Uterus (tissue), 4 donors: ENCODE results near the gene MAPK8IP3. TPM values are rescaled to one million over a fixed set of nuclear protein-coding genes. Genes with fewer than 3 reads are reported as not detected.

ENCODE experiments used
- DNase-seq, 2 donors: peaks; one replicate each; pipeline ENCODE4 v3.0.0-alpha.2; 2019 to 2020
- H3K27ac ChIP-seq, 2 donors: fragments of 200-600 bp; sonication (generic); 1 replicate in 1 of 2; 2 replicates in 1 of 2; pipeline ENCODE4 v1.5.1; 2016 to 2018
- H3K27me3 ChIP-seq, 2 donors: fragments of 200-600 bp; sonication (generic); one replicate each; pipeline ENCODE4 v1.5.1; 2018 to 2019; ENCODE audit warnings: control low read depth in 1 of 2
- H3K36me3 ChIP-seq, 2 donors: fragments of 200-600 bp; sonication (generic); one replicate each; pipeline ENCODE4 v1.5.1; 2019; ENCODE audit warnings: control low read depth in 1 of 2
- H3K4me1 ChIP-seq, 2 donors: fragments of 200-600 bp; sonication (generic); one replicate each; pipeline ENCODE4 v1.5.1; 2018 to 2019; ENCODE audit warnings: control low read depth in 1 of 2
- H3K4me3 ChIP-seq, 2 donors: fragments of 200-600 bp; sonication (generic); 1 replicate in 1 of 2; 2 replicates in 1 of 2; pipeline ENCODE4 v1.5.1; 2018 to 2019; ENCODE audit warnings: mild to moderate bottlenecking in 1 of 2
- H3K9me3 ChIP-seq, 2 donors: fragments of 200-600 bp; sonication (generic); one replicate each; pipeline ENCODE4 v1.5.1; 2019; ENCODE audit warnings: control low read depth in 1 of 2
- CTCF ChIP-seq, 4 experiments: fragments of 200-600 bp in 2 of 4; fragments of 450-650 bp in 2 of 4; sonication (generic) in 2 of 4; IDR thresholded peaks; one replicate each; pipeline ENCODE4 v1.5.1; 2016 to 2019; ENCODE audit warnings: antibody characterized with exemption in 4 of 4, mild to moderate bottlenecking in 2 of 4, moderate library complexity in 1 of 4
- POLR2A ChIP-seq, 2 donors: fragments of 450-650 bp; IDR thresholded peaks; one replicate each; pipeline ENCODE4 v1.6.1; 2016; ENCODE audit warnings: antibody characterized with exemption in 2 of 2, mild to moderate bottlenecking in 1 of 2, moderate library complexity in 1 of 2
- intact Hi-C: fragments of 100-400 bp; cut with DNase I; formaldehyde crosslinking; loops from one replicate; pipeline ENCODE4 v1.15.1; 2023; ENCODE audit warnings: low total_unique reads
- total RNA-seq, 4 donors: library from RNA; depleted of rRNA in 3 of 4; stranded (reverse); fragments of >200 nt in 3 of 4; gene quantifications; one replicate each; pipeline versions ENCODE4 v1.1.0 to v1.2.4, GENCODE V29; 2014 to 2023
- donor health status: DM: yes; HTN: yes; CAD: no.

MAPK8IP3 gene
- total RNA-seq, 4 donors from 2014 or later, result 17.4 to 113 (median 77.8) TPM

GRCh38 chr16:1667916-1668315 lies 38.1 kb upstream of the MAPK8IP3 start:
- no peak overlapping the region for H3K4me3 ChIP-seq
- H3K9me3 ChIP-seq, result no peaks in the 10 kb centered on the region
- H3K27me3 ChIP-seq, result no peaks in the 10 kb centered on the region
- no peaks in the 10 kb centered on the region for H3K4me1 ChIP-seq
- intact Hi-C loops, result no loop called here
- H3K36me3 ChIP-seq, result no peaks in the 10 kb centered on the region
- no peak for TF ChIP-seq CTCF (IDR thresholded peaks at IDR 0.05)
- no peak for TF ChIP-seq POLR2A (IDR thresholded peaks at IDR 0.05)
- H3K27ac ChIP-seq, result no peak overlapping the region
- no peak for DNase-seq

GRCh38 chr16:1668612-1669319 lies 37.2 kb upstream of the MAPK8IP3 start:
- Histone ChIP-seq H3K27ac (no peak overlapping the region), H3K27me3 (no peaks in the 10 kb centered on the region), H3K9me3 (no peaks in the 10 kb centered on the region), H3K4me1 (no peaks in the 10 kb centered on the region), H3K4me3 (no peak overlapping the region), H3K36me3 (no peaks in the 10 kb centered on the region)
- TF ChIP-seq CTCF (IDR thresholded peaks at IDR 0.05) (no peak), POLR2A (IDR thresholded peaks at IDR 0.05) (no peak)
- intact Hi-C loops, result no loop called here
- DNase-seq, result no peak

- H3K9me3 ChIP-seq, result no peaks in the 10 kb centered on the region
- H3K27me3 ChIP-seq, result no peaks in the 10 kb centered on the region
- no peaks in the 10 kb centered on the region for H3K36me3 ChIP-seq
- no peak for DNase-seq
- no peak overlapping the region for H3K27ac ChIP-seq
- H3K4me1 ChIP-seq, result no peaks in the 10 kb centered on the region
- no peak overlapping the region for H3K4me3 ChIP-seq
- intact Hi-C loops, result no loop called here
- TF ChIP-seq POLR2A (IDR thresholded peaks at IDR 0.05) (no peak), CTCF (IDR thresholded peaks at IDR 0.05) (no peak)
Measured at GRCh38 chr16:1669698-1670097, 36.3 kb upstream of the MAPK8IP3 start.

GRCh38 chr16:1670371-1670770 lies 35.6 kb upstream of the MAPK8IP3 start:
- H3K9me3 ChIP-seq, result no peaks in the 10 kb centered on the region
- no peaks in the 10 kb centered on the region for H3K36me3 ChIP-seq
- no peak overlapping the region for H3K4me3 ChIP-seq
- intact Hi-C loops, result no loop called here
- no peak overlapping the region for H3K27ac ChIP-seq
- H3K4me1 ChIP-seq, result no peaks in the 10 kb centered on the region
- TF ChIP-seq POLR2A (IDR thresholded peaks at IDR 0.05), result no peak
- TF ChIP-seq CTCF (IDR thresholded peaks at IDR 0.05), result no peak
- DNase-seq, result no peak
- no peaks in the 10 kb centered on the region for H3K27me3 ChIP-seq

- Histone ChIP-seq H3K4me3 (no peak overlapping the region), H3K4me1 (no peaks in the 10 kb centered on the region), H3K36me3 (no peaks in the 10 kb centered on the region), H3K27ac (no peak overlapping the region), H3K27me3 (no peaks in the 10 kb centered on the region), H3K9me3 (no peaks in the 10 kb centered on the region)
- no peak for DNase-seq
- TF ChIP-seq POLR2A (IDR thresholded peaks at IDR 0.05) (no peak), CTCF (IDR thresholded peaks at IDR 0.05) (no peak)
- intact Hi-C loops, result no loop called here
Measured at GRCh38 chr16:1670866-1671265, 35.1 kb upstream of the MAPK8IP3 start.
